ENCODE measurements around the gene ASPG.
"Not testable (repeated sequence)": the region's sequence is repeated elsewhere in the genome, so short reads cannot be mapped to it uniquely, and the experiment has no call there.

The ASPG gene

DNA sequence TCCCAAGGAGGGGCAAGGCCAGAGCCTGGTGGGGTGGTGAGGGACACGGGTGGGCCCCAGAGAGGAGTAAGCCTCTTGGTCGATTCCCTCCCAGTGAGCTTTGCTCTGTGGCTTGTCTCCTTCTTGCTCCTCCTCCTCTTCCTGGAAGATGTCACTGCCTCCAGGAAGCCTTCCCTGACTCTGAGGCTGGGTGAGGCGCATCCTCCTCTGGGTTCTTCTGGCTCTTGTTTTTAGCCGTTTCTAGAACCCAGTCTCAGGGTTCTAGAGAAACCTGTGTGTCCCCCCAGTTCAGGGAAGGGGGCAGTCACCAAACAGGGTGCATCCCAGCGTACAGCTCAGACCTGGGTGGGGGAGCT lies 65.5 kb downstream of the ASPG start:
- H3K27ac ChIP-seq, result no peak overlapping the region
- TF ChIP-seq, protein P1, sequence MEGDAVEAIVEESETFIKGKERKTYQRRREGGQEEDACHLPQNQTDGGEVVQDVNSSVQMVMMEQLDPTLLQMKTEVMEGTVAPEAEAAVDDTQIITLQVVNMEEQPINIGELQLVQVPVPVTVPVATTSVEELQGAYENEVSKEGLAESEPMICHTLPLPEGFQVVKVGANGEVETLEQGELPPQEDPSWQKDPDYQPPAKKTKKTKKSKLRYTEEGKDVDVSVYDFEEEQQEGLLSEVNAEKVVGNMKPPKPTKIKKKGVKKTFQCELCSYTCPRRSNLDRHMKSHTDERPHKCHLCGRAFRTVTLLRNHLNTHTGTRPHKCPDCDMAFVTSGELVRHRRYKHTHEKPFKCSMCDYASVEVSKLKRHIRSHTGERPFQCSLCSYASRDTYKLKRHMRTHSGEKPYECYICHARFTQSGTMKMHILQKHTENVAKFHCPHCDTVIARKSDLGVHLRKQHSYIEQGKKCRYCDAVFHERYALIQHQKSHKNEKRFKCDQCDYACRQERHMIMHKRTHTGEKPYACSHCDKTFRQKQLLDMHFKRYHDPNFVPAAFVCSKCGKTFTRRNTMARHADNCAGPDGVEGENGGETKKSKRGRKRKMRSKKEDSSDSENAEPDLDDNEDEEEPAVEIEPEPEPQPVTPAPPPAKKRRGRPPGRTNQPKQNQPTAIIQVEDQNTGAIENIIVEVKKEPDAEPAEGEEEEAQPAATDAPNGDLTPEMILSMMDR (conservative IDR thresholded peaks at IDR 0.05), result no peak
- no peak for TF ChIP-seq ZFX (IDR thresholded peaks at IDR 0.05)

DNA sequence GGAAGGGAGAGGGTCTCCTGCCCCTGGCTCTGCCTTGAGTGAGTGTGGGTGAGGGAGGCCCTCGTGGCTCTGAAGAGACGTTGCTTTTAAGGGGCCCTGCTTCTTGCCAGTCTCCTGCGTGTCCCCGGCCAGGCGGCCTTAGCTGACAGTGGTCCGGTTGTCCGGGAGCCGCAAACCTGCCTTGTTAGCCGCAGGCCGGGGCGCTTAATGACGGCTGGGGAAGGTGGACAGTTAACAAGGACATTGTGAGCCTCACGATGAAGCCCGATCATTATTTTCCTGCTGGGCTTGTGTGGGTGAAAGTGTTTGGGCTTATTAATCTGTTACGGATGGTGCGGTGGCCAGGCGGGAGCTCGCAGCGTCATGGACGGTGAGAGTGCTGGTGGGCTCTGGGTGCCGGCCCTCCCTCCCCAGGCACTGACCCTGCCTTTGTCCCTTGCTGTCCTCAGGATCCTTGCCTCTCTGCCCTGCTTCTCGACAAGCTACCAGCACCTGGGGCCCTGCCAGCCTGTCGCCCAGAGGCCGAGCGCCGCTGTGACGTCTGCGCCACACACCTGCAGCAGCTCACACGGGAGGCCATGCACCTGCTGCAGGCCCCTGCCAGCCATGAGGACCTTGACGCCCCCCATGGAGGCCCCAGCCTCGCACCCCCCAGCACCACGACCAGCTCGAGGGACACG lies 66.2 kb downstream of the ASPG start:
- no peak overlapping the region for H3K27ac ChIP-seq
- TF ChIP-seq, protein P1 (conservative IDR thresholded peaks at IDR 0.05), result no peak
- no peak for TF ChIP-seq ZFX (IDR thresholded peaks at IDR 0.05)

DNA sequence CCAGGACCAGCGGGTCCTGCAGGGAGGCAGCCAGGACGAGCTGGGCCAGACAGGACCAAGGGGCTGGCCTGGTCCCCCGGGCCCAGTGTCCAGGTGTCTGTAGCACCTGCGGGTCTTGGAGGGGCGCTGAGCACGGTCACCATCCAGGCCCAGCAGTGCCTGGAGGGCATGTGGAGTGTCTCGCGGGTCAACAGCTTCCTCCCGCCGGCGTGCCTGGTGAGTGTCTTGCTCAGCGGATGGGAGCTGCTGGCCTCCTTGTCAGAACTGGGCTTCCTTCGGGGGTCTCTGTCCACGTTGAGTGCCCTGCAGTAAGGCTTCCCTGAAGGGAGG lies 66.7 kb downstream of the ASPG start:
- no peak overlapping the region for H3K27ac ChIP-seq

DNA sequence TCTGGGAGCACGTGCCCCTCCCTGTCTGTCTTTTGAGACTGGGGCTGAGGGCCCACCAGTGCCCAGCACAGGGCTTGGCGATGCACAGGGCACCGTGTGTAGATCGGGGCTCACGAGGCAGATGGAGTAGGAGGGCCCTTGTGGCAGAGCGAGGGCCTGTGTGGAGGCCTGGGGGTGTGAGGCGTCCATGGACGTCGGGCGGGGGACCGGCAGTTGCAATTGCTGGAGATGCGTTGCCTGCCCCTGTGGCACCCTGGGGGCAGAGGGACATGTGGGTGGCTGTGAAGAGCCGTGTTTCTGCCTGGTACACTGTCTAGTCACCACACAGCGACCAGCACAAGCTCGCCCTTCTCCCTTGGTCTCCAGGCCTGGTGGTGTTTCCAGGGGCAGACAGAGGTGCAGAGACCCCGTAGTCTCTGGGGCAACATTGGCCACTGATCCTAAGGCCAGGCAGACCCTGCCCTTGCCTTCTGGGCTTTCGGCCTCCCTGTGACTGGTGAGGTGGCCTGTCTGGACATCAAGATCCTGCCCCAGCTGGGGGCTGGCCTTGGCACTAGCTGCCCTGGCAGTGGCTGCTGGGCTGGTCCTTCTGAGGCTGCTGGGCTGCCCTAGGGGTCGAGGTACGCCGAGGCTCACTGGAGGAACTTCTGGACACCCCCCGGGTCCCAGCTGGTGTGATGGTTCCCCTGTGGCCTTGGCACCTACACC lies 67.3 kb downstream of the ASPG start:
- H3K27ac ChIP-seq, result no peak overlapping the region
- TF ChIP-seq, protein P1 (conservative IDR thresholded peaks at IDR 0.05), result no peak
- no peak for TF ChIP-seq ZFX (IDR thresholded peaks at IDR 0.05)

More for the DNA sequence above, 66.7 kb downstream of the ASPG start:
- TF ChIP-seq ZFX (IDR thresholded peaks at IDR 0.05), result no peak
- TF ChIP-seq, protein P1 (conservative IDR thresholded peaks at IDR 0.05), result no peak

DNA sequence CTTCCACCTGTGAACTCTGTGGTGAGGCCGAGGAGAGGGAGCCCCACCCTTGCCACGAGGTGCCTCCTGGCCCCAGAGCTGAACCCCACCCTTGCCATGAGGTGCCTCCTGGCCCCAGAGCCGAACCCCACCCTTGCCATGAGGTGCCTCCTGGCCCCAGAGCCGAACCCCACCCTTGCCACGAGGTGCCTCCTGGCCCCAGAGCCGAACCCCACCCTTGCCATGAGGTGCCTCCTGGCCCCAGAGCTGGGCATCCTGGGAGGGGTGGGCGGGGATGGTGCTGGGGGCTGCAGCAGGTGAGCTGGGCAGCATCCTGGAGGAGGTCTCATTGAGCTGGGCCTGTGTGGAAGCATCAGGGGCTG lies 67.9 kb downstream of the ASPG start:
- H3K27ac ChIP-seq, result not testable (repeated sequence)

DNA sequence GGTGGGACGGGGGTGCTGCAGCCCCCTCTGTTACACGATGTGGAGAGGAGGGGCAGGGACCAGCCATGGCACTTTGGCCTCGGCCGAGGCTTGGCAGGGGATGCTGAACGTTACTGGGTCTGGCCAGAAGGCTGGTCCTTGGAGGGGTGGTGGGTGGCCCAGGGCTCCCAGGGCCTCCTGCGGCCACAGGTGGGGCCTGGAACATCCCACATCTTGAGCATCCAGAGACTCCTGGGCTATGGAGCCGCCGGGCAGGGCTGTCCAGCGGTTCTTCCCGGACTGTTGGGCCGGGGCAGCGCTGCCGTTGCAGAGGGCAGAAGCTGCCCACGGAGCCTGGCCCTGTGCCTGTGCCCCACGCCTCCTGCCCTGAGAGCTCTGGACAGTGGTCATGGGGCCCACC lies 68.7 kb downstream of the ASPG start:
- TF ChIP-seq ZFX (IDR thresholded peaks at IDR 0.05), result no peak
- TF ChIP-seq, protein P1 (conservative IDR thresholded peaks at IDR 0.05), result no peak
- H3K27ac ChIP-seq, result no peak overlapping the region

DNA sequence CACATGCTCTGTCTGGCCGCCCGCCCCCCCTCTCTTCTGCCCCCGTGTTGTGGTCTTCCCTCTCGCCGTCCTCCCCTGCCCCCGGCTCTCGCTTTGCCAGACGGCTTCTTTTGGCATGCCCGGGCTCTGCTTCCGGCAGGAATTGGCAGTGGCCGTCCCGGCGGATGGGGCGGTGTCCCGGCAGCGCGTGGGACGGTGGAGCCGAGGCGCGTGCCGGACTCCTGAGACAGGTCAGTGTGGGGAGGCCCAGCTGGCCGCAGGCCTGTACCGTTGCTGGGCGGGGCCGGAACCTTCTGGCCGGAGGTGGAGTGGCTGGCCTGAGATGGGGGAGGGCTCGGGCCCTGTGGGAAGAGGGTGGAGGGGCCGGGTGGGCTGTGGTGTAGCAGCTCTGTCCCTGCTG lies 70.0 kb downstream of the ASPG start:
- H3K27ac ChIP-seq, result no peak overlapping the region
- TF ChIP-seq ZFX (IDR thresholded peaks at IDR 0.05), result no peak
- TF ChIP-seq, protein P1 (conservative IDR thresholded peaks at IDR 0.05), result no peak

DNA sequence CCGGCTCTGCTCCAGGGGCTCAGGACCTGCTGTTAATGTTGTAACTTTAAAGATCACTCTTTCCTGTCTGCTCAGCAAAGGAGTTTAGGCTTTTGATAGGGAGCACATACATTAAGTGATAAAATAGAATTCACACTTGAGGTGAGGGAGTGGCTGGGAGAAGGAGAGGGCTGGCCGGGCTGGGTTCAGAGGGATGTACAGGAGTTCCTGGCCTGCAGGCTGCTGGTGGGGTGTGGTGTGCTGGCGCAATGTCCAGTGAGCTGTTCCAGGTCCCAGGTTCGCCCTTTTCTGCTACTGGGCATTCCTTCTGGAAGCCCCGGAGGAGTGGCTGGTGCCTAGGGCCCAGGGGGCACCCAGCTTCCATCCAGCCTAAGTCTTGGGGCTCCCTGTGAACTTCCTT lies 70.6 kb downstream of the ASPG start:
- H3K27ac ChIP-seq, result no peak overlapping the region
- no peak for TF ChIP-seq ZFX (IDR thresholded peaks at IDR 0.05)
- TF ChIP-seq, protein P1 (conservative IDR thresholded peaks at IDR 0.05), result no peak

Measured in C4-2B (cell line).